IgD-negative memory B cell (primary cell): ENCODE results near the gene USF1. TPM values are rescaled to one million over a fixed set of nuclear protein-coding genes. Genes with fewer than 3 reads are reported as not detected.
A peak's percentile ranks its signal among the peaks of the same experiment; 100 is the strongest.
"Not testable (repeated sequence)": the region's sequence is repeated elsewhere in the genome, so short reads cannot be mapped to it uniquely, and the experiment has no call there.

Experiments
- H3K27ac Mint-ChIP-seq, 3 donors: one replicate each; pipeline ENCODE4 v1.8.0; 2020 to 2022; ENCODE audit warnings: mild to moderate bottlenecking in 3 of 3, mixed read lengths in 3 of 3, moderate library complexity in 1 of 3
- H3K27me3 Mint-ChIP-seq: one replicate; pipeline ENCODE4 v1.8.0; 2021; ENCODE audit warnings: mixed read lengths
- H3K36me3 Mint-ChIP-seq: one replicate; pipeline ENCODE4 v1.8.0; 2020; ENCODE audit warnings: mild to moderate bottlenecking, mixed read lengths
- H3K4me1 Mint-ChIP-seq, 3 donors: one replicate each; pipeline ENCODE4 v1.8.0; 2020 to 2022; ENCODE audit warnings: mixed read lengths in 3 of 3, mild to moderate bottlenecking in 1 of 3
- H3K4me3 Mint-ChIP-seq, 4 donors: one replicate each; pipeline ENCODE4 v1.8.0; 2020 to 2022; ENCODE audit warnings: mild to moderate bottlenecking in 4 of 4, mixed read lengths in 4 of 4, moderate library complexity in 3 of 4
- H3K9me3 Mint-ChIP-seq, 3 donors: one replicate each; pipeline ENCODE4 v1.8.0; 2020 to 2021; ENCODE audit warnings: mixed read lengths in 3 of 3, mild to moderate bottlenecking in 1 of 3
- polyA plus RNA-seq: library from polyadenylated mRNA; unstranded; fragments of 300-500 nt; fragmentation: Illumina TruSeq; gene quantifications from one replicate; pipeline ENCODE4 v1.2.3, GENCODE V29; 2021

The USF1 gene
- polyA plus RNA-seq, 1 donor from 2014 or later = 13.5 TPM

DNA sequence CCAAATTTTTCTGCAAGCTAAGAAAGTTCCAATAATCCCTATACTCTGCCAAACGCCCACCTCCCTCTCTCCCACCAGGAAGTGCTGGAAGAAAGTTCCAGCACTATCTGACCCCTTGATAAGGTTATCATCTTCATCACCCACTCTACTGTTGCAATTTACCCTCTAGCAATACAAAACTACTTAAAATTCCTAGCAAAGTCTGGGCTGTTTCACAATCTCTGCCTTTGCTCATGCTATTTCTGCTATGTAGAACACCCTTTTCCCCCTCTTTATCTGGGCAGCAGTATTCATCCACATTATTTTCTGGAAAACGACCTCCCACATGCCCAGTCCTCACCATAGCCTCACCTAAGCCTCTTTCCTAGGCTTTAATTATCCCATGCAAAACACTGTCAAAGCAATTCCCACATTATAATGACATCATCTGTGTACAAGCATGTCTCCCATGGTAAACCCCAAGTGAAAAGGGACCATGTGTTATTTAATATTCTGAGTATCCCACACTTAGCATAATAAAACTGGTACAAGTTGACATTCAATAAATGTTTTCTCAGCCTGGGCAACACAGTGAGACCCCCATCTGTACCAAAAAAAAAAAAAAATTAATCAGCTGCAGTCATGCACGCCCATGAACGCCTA lies 36.8 kb downstream of the USF1 start:
- peaks cover 10 to 17% (median 10%) of the 10 kb centered on the region in 3 donors for H3K4me1 Mint-ChIP-seq
- no peak overlapping the region for H3K4me3 Mint-ChIP-seq
- H3K27me3 Mint-ChIP-seq = no peaks in the 10 kb centered on the region
- no peaks in the 10 kb centered on the region for H3K9me3 Mint-ChIP-seq
- H3K36me3 Mint-ChIP-seq = no peaks in the 10 kb centered on the region
- no peak overlapping the region for H3K27ac Mint-ChIP-seq

DNA sequence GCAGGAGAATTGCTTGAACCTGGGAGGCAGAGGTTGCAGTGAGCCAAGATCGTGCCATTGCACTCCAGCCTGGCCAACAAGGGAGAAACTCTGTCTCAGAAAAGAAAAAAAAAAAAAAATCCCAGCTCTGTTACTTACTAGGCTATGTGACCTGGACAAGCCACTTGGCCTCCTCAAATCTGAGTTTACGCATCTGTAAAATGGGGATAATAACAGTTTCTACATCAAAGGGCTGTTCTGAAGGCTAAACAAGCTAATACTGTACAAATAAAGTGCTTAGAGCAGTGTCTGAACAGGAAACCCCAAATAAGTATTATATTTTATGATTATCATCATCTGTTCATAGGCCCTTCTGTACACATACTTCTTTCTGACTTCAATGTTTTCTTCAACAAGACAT lies 38.4 kb downstream of the USF1 start:
- H3K36me3 Mint-ChIP-seq = no peaks in the 10 kb centered on the region
- H3K4me1 Mint-ChIP-seq = peaks cover 0 to 5% (median 0%) of the 10 kb centered on the region in 3 donors
- H3K27ac Mint-ChIP-seq = no peak overlapping the region
- H3K27me3 Mint-ChIP-seq = no peaks in the 10 kb centered on the region
- no peaks in the 10 kb centered on the region for H3K9me3 Mint-ChIP-seq
- no peak overlapping the region for H3K4me3 Mint-ChIP-seq

GRCh38 chr1:161006563-161006962 lies 39.2 kb downstream of the USF1 start:
- H3K27me3 Mint-ChIP-seq = no peaks in the 10 kb centered on the region
- no peak overlapping the region for H3K4me3 Mint-ChIP-seq
- no peaks in the 10 kb centered on the region for H3K36me3 Mint-ChIP-seq
- peaks cover 0 to 2% (median 0%) of the 10 kb centered on the region in 3 donors for H3K4me1 Mint-ChIP-seq
- no peak overlapping the region for H3K27ac Mint-ChIP-seq
- no peaks in the 10 kb centered on the region for H3K9me3 Mint-ChIP-seq

- no peaks in the 10 kb centered on the region for H3K27me3 Mint-ChIP-seq
- H3K9me3 Mint-ChIP-seq = no peaks in the 10 kb centered on the region
- peaks cover 4% of the 10 kb centered on the region for H3K36me3 Mint-ChIP-seq
- H3K4me3 Mint-ChIP-seq = no peak overlapping the region
- peaks cover 0 to 7% (median 4%) of the 10 kb centered on the region in 3 donors for H3K4me1 Mint-ChIP-seq
- no peak overlapping the region for H3K27ac Mint-ChIP-seq
These were observed 44.3 kb downstream of the USF1 start for GRCh38 chr1:161001525-161001924.

- H3K4me1 Mint-ChIP-seq = peaks cover 0 to 7% (median 4%) of the 10 kb centered on the region in 3 donors
- no peak overlapping the region for H3K4me3 Mint-ChIP-seq
- peaks cover 4% of the 10 kb centered on the region for H3K36me3 Mint-ChIP-seq
- no peaks in the 10 kb centered on the region for H3K9me3 Mint-ChIP-seq
- no peaks in the 10 kb centered on the region for H3K27me3 Mint-ChIP-seq
- H3K27ac Mint-ChIP-seq = no peak overlapping the region
These were observed 44.9 kb downstream of the USF1 start for GRCh38 chr1:161000736-161001480.

GRCh38 chr1:160999376-160999775 lies 46.4 kb downstream of the USF1 start:
- Mint-ChIP-seq H3K4me1 (peaks cover 0 to 7% (median 4%) of the 10 kb centered on the region in 3 donors), H3K27me3 (no peaks in the 10 kb centered on the region), H3K36me3 (peaks cover 4% of the 10 kb centered on the region), H3K9me3 (no peaks in the 10 kb centered on the region), H3K4me3 (no peak overlapping the region), H3K27ac (no peak overlapping the region)

DNA sequence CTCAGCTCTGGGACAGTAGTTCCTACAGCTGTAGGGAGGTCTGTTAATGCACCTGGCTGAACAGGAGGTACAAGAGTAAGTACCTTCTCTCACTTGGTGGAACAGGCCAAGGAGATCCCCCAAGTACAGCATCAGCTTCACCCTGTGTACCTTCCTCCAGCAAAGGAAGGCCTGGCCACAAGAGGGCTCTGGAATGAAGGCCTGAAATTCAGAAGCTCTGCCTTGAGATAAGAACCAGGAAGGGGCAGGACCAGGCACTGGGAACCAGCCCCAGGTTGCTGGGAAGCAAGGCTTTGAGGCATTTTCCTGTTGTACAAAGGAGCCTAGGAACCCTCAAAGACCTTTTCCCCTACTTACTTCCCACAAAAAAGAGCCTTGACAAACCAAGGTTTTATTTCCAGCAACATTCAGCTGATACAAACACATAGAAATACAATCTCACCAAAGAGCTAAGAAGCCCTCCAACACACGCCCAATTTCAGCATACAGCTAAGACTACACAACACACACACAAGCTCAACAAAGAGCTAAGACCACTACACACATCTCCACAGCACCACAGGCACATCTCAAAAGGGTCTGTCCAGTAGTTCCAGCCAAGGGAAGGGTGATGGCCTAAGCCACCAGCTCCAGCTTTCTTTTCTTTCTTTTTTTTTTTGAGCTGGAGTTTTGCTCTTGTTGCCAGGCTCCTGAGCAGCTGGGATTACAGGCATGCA lies 48.3 kb downstream of the USF1 start:
- Mint-ChIP-seq H3K27ac (peak overlapping the region in 2 of 3 donors; percentile 71 to 80), H3K36me3 (peaks cover 4% of the 10 kb centered on the region), H3K9me3 (no peaks in the 10 kb centered on the region), H3K4me3 (no peak overlapping the region), H3K27me3 (no peaks in the 10 kb centered on the region), H3K4me1 (peaks cover 0 to 7% (median 4%) of the 10 kb centered on the region in 3 donors)

DNA sequence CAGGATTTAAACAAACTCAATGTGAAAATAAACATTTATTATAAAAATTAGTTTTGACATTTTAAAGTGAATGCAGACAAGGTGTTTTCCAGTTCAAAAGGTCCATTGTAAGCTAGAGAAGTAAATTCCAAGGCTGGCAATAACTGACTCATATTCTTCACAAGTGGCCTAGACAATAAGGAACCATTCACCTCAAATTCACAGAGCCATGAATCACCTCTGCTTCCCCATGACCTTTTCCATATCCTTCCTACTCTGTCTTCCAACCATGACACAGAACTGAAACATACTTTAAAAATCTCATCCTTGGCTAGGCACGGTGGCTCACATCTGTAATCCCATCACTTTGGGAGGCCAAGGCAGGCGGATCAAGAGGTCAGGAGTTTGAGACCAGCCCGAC lies 49.6 kb downstream of the USF1 start:
- Mint-ChIP-seq H3K27ac (no peak overlapping the region), H3K27me3 (no peaks in the 10 kb centered on the region), H3K4me3 (no peak overlapping the region), H3K36me3 (peaks cover 4% of the 10 kb centered on the region), H3K4me1 (peaks cover 0 to 4% (median 3%) of the 10 kb centered on the region in 3 donors), H3K9me3 (no peaks in the 10 kb centered on the region)

GRCh38 chr1:160993544-160994193 lies 52.1 kb downstream of the USF1 start:
- no peak overlapping the region for H3K4me3 Mint-ChIP-seq
- peaks cover 1% of the 10 kb centered on the region for H3K27me3 Mint-ChIP-seq
- peaks cover 0 to 6% (median 4%) of the 10 kb centered on the region in 3 donors for H3K4me1 Mint-ChIP-seq
- peaks cover 2% of the 10 kb centered on the region for H3K36me3 Mint-ChIP-seq
- no peaks in the 10 kb centered on the region for H3K9me3 Mint-ChIP-seq
- H3K27ac Mint-ChIP-seq = no peak overlapping the region

DNA sequence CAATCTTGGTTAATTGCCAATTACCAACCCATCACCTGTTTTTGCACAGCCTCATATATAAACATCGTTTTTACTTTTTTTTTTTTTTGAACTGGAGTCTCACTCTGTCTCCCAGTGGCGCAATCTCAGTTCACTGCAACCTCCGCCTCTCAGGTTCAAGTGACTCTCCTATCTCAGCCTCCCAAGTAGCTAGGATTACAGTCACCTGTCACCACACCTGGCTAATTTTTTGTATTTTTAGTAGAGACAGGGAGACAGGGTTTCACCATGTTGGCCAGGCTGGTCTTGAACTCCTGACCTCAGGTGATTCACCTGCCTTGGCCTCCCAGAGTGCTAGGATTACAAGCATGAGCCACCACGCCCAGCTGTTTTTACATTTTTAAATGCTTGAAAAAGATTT lies 53.7 kb downstream of the USF1 start:
- not testable (repeated sequence) for H3K4me1 Mint-ChIP-seq, H3K4me3 Mint-ChIP-seq, H3K36me3 Mint-ChIP-seq, H3K9me3 Mint-ChIP-seq, H3K27ac Mint-ChIP-seq, H3K27me3 Mint-ChIP-seq

Other genes with a start within 250 kb of the USF1 start
- gene LY9, start 249.8 kb downstream of the USF1 start, polyA plus RNA-seq = 158 TPM
- gene CD244, start 183.1 kb downstream of the USF1 start, polyA plus RNA-seq = 1.6 TPM
- gene ITLN1, start 160.8 kb downstream of the USF1 start, polyA plus RNA-seq = not detected
- gene ITLN2, start 91.2 kb downstream of the USF1 start, polyA plus RNA-seq = not detected
- gene F11R, start 24.8 kb downstream of the USF1 start, polyA plus RNA-seq = 4.8 TPM
- 349 TPM for gene TSTD1, start 7.0 kb downstream of the USF1 start, polyA plus RNA-seq
- 138 TPM for gene ARHGAP30, start 23.9 kb upstream of the USF1 start, polyA plus RNA-seq
- gene NECTIN4, start 43.6 kb upstream of the USF1 start, polyA plus RNA-seq = not detected
- 5.0 TPM for gene KLHDC9, start 52.4 kb upstream of the USF1 start, polyA plus RNA-seq
- gene PFDN2, start 72.1 kb upstream of the USF1 start, polyA plus RNA-seq = 95.2 TPM
- 19.7 TPM for gene NIT1, start 72.1 kb upstream of the USF1 start, polyA plus RNA-seq
- 39.1 TPM for gene DEDD, start 86.7 kb upstream of the USF1 start, polyA plus RNA-seq
- gene UFC1, start 108.0 kb upstream of the USF1 start, polyA plus RNA-seq = 122 TPM
- gene USP21, start 113.5 kb upstream of the USF1 start, polyA plus RNA-seq = 30.1 TPM
- 13.4 TPM for gene PPOX, start 120.4 kb upstream of the USF1 start, polyA plus RNA-seq
- gene B4GALT3, start 131.5 kb upstream of the USF1 start, polyA plus RNA-seq = 44.2 TPM
- gene ADAMTS4, start 153.1 kb upstream of the USF1 start, polyA plus RNA-seq = not detected
- gene NDUFS2, start 156.4 kb upstream of the USF1 start, polyA plus RNA-seq = 71.3 TPM
- 6.6 TPM for gene FCER1G, start 169.3 kb upstream of the USF1 start, polyA plus RNA-seq
- not detected for gene APOA2, start 177.7 kb upstream of the USF1 start, polyA plus RNA-seq
- 3.8 TPM for gene TOMM40L, start 180.1 kb upstream of the USF1 start, polyA plus RNA-seq
- not detected for gene NR1I3, start 192.2 kb upstream of the USF1 start, polyA plus RNA-seq
- gene PCP4L1, start 212.8 kb upstream of the USF1 start, polyA plus RNA-seq = not detected